ENCODE data around the gene ZNF420.
"Not testable (repeated sequence)": the region's sequence is repeated elsewhere in the genome, so short reads cannot be mapped to it uniquely, and the experiment has no call there.

ZNF420 gene

DNA sequence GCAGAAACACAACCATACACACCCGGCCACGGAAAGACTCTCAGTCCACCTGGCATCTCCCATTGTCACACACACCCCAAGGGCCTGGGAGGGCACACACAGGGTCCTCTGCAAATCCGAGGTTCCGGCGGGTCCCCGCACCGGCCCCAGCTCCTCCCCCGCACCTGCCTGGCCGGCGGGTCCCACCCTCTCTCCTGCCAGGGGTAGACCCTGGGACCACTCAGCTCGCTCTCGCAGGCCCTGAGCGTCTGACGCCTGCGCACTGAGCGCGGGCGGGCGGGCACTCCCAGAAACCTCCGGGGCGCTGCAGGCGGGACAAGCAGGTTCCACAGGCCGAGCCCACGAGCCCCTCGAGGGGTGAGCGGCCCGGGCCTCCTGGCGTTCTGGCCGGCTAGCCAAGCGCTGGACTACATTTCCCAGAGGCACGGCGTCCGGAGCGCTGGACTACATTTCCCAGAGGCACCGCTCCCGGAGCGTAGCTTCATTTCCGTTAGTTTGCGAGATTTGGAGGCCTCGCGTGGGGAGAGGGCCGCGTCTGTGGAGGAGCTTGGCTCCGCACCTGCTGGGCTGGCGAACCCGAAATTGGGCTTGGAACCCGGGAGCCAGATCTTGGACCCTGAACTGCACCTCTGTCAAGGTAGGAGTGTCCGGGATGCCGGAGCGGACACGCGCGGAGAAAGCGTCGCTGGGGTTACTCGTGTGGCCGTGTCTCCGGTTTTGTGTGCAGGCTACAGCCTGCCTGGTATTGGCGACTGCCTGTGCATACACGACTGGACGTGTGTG is at the start of gene ZNF420:
TSS of gene ZNF420 (plus strand) at position 500 of the 783 bp plus-strand sequence. CDS start 10,686 bp downstream, outside the sequence.
- peak; percentile 93 for DNase-seq

GRCh38 chr19:37045140-37045539 is 33.1 kb upstream of the ZNF420 start:
- DNase-seq, result no peak

GRCh38 chr19:37055330-37055729 is 22.9 kb upstream of the ZNF420 start:
- no peak for DNase-seq

DNA sequence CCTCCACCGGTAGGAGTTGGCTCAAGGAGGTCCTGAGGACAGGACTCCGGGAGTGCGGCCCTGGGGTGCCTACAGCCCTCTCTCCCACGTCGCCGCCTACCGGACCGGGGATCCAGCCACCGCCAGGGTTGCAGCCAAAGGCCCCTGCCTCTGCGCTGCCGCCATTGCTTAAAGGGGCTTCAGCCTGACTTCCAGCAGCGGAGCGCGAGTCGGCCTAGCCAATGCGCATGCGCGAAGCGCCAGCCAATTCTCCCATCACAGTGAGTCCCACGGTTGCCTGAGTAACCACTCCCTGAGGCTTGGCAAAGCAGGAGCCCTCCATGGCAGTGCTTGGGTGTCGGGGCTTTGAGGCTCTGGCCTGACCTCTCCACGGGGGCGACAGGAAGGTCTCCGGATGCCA is 21.5 kb upstream of the ZNF420 start:
- no peak for DNase-seq

DNA sequence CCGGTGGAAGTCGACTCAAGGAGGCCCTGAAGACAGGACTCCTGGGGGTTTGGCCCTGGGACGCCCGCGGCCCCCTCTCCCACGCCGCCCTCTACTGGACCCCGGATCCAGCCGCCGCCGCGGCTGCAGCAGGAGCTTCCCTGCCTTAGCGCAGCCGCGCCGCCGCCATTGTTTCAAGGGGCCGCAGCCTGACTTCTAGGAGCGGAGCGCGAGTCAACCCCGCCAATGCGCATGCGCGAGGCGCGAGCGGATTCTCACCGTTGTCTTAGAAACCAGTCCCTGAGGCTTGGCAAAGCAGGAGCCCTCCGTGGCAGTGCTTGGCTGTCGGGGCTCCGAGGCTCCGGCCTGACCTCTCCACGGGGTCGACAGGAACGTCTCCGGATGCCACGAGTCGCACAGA is 19.1 kb upstream of the ZNF420 start:
- no peak for DNase-seq

GRCh38 chr19:37064886-37065285 is 13.3 kb upstream of the ZNF420 start:
- not testable (repeated sequence) for DNase-seq

DNA sequence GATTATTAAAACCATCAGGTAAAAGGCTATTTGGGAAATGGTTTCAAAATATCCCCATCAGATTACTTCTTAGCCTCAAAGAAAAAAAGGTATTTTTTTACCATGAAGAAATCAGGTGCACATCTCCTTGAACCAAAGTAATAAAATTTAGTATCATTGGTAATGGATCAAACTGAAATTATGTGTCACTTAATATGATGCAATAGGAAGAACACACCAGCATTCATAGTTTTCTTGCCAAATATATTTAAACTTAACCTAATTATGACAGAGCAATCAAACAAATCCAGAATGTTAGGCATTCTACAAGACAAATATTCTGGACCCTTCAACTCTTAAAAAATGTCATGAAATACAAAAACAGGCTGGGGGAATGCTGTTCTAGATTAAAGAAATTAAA is 4.1 kb upstream of the ZNF420 start:
- no peak for DNase-seq

GRCh38 chr19:37074819-37075362 is 3.3 kb upstream of the ZNF420 start:
- DNase-seq, result no peak

- not testable (repeated sequence) for DNase-seq
Measured at GRCh38 chr19:37076524-37076923, 1.7 kb upstream of the ZNF420 start.

- peak in 1 of 2 experiments; percentile 18 for DNase-seq
Measured at GRCh38 chr19:37077501-37077933, 716 bp upstream of the ZNF420 start.

DNA sequence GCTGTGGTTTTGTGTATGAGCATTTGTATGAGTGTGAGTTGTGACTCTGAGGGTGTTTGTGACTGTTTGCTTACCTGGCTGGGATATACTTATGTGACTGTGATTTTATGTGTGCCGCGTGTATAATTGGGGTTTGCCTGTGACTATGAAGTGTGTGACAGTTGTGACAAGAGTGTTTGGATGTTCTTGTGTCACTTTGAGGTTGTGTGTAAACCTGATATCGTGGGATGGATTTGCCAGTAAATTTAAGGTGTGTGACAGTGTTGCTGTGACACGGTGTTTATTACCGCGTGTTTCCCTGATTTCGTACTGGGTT is 442 bp downstream of the ZNF420 start:
- DNase-seq, result no peak

DNA sequence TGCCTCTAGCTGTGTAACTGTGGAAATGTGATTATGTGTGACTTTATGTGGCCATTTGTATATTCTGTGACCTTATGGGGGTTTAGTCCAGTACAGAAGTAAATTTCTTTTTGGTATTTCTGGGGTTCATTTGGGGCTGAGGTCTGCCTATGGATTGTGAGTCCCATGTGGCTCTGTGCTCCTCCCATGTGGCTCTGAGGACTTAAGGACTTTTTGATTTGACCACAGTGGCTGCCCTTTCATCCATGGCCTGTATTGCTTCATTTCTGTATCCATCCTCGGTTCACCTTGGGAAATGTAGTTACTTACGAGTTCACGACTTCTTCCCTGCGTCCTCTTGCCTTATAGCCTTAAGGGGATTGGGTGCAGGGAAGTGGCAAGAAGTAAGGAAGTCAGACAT is 1.0 kb downstream of the ZNF420 start:
- no peak for DNase-seq

GRCh38 chr19:37082307-37082706 is 4.1 kb downstream of the ZNF420 start:
- no peak for DNase-seq

GRCh38 chr19:37087110-37087509 is 8.9 kb downstream of the ZNF420 start:
- DNase-seq, result no peak

- DNase-seq, result no peak
Measured at GRCh38 chr19:37095859-37096258, 17.6 kb downstream of the ZNF420 start.

DNA sequence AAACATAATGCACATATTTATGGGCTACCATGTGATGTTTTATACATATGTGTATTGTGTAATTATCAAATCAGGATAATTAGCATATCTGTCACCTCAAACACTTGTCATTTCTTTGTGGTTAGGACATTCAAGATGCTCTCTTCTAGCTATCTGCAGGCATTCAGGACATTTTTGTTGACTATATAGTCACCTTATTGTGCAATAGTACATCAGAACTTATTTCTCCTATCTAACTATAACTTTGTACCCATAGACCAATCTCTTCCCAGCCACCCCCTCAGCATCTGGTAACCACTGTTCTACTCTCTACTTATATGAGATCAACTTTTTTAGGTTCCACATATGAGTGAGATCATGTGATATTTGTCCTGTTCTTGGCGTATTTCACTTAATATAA is 20.3 kb downstream of the ZNF420 start:
- no peak for DNase-seq

- not testable (repeated sequence) for DNase-seq
Measured at GRCh38 chr19:37104135-37104534, 25.9 kb downstream of the ZNF420 start.

GRCh38 chr19:37111753-37112152 is 33.5 kb downstream of the ZNF420 start:
- DNase-seq, result peak; percentile 10 to 28

DNA sequence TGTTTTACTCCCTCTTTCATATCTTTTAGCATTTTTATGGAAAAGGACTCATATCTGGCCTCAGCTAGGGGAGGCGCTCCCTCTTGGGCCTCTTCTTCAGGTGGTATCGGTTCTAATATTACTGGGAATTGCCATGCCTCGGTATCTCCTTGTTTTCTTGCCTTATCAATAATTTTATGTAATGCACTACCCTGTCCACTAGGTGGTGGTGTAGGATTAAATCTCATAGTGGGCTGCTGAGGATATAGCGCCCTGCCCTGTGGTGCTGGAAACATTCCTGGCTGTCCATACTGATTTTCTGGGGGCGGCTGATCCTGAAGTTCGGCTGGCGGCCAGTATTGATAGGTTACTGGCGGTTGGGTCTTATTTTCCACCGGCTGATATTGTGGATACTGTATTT is 35.8 kb downstream of the ZNF420 start:
- peak in 1 of 2 experiments; percentile 7 for DNase-seq

DNA sequence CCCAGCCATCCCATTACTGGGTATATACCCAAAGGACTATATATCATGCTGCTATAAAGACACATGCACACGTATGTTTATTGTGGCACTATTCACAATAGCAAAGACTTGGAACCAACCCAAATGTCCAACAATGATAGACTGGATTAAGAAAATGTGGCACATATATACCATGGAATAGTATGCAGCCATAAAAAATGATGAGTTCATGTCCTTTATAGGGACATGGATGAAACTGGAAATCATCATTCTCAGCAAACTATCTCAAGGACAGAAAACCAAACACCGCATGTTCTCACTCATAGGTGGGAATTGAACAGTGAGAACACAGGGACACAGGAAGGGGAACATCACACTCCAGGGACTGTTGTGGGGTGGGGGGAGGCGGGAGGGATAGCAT is 43.9 kb downstream of the ZNF420 start:
- DNase-seq, result not testable (repeated sequence)

- no peak for DNase-seq
Measured at GRCh38 chr19:37127999-37128820, 50.0 kb downstream of the ZNF420 start.

GRCh38 chr19:37128821-37129177 is 50.6 kb downstream of the ZNF420 start:
- DNase-seq, result no peak

- no peak for DNase-seq
Measured at GRCh38 chr19:37136111-37136510, 57.9 kb downstream of the ZNF420 start.

DNA sequence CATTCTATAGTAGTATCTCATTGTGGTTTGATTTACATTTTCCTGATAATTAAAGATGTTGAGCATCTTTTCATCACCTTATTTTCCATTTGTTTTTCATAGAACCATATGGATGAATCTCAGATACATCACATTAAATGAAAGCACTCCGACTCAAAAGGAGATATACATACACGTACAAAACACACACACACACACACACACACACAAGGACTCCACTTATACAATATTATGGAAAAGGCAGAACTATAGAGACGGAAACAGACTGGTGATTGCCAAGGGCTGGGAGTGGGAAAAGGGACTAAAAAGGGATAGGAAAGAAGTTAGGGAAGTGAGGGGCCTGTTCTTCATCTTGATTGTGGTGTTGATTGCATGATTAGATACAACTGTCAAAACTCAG is 70.0 kb downstream of the ZNF420 start:
- no peak for DNase-seq
